Epithelial cell of esophagus (primary cell): ENCODE data around the gene ALK.

Source experiments
- DNase-seq: peaks from one replicate; pipeline ENCODE4 v3.0.0; 2010; ENCODE audit warnings: low read depth
- H3K4me3 ChIP-seq: 2 replicates; pipeline ENCODE4 v1.5.1; 2011; ENCODE audit warnings: mild to moderate bottlenecking, low read length, control low read depth
- TF ChIP-seq, protein P1 (sequence below): IDR thresholded peaks from 2 replicates; pipeline ENCODE4 v1.5.1; 2011; ENCODE audit warnings: low read depth, mild to moderate bottlenecking, low read length, control low read depth, inconsistent platforms; ENCODE audit not compliant: insufficient read depth; ENCODE audit errors: missing control alignments

The ALK gene

DNA sequence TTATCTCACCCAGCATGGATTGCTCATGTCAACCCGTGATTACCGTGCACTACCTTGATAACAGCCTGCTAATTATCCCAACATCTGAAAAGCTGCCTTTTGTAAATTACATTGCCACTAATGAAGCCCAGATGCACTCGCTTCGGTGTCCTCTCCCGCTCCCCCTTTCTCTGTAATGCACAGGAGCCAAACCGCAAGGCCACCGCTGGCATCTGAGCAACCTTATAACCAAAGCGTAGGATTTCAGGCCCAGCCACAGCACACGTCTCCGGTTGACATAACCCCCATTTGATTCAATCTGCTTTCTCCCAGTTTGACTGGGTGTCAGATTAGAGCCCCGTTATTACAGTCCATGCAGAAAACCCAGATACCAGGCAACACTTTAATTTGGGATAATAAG, 341.2 kb downstream of the ALK start:
- H3K4me3 ChIP-seq = no peak overlapping the region
- DNase-seq = no peak
- TF ChIP-seq, protein P1, sequence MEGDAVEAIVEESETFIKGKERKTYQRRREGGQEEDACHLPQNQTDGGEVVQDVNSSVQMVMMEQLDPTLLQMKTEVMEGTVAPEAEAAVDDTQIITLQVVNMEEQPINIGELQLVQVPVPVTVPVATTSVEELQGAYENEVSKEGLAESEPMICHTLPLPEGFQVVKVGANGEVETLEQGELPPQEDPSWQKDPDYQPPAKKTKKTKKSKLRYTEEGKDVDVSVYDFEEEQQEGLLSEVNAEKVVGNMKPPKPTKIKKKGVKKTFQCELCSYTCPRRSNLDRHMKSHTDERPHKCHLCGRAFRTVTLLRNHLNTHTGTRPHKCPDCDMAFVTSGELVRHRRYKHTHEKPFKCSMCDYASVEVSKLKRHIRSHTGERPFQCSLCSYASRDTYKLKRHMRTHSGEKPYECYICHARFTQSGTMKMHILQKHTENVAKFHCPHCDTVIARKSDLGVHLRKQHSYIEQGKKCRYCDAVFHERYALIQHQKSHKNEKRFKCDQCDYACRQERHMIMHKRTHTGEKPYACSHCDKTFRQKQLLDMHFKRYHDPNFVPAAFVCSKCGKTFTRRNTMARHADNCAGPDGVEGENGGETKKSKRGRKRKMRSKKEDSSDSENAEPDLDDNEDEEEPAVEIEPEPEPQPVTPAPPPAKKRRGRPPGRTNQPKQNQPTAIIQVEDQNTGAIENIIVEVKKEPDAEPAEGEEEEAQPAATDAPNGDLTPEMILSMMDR = no peak

DNA sequence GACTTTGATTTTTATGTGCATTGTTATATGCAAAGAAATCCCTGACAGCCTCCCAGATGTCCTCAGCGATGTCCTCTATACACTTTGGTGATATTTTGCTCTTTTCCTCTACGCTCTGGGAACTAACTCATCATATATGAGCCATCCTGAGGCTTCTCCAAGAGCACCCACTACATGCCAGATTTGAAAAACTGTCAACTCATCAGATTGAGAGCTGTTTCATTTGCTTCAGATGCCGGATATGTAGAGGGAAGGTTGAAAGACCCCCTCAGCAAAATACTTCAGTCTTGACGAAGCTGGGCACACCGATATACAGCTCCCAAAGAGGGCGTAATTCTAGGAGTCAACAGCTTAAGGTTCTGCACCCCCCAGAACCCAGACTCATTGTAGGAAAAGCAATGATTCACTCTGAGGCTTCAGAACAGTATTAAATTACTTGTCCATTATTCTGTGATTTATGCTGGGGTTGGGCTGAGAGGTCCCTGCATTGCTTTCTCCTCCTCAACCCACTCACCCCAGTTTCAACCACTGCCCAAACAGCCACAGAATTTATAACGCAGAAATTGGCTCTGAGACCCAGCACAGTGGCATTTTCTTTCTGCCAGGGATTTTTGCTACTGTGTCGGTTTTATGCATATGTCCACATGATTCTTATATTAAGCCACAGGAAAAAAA, 341.8 kb downstream of the ALK start:
- no peak overlapping the region for H3K4me3 ChIP-seq
- TF ChIP-seq, protein P1 = no peak
- DNase-seq = no peak

DNA sequence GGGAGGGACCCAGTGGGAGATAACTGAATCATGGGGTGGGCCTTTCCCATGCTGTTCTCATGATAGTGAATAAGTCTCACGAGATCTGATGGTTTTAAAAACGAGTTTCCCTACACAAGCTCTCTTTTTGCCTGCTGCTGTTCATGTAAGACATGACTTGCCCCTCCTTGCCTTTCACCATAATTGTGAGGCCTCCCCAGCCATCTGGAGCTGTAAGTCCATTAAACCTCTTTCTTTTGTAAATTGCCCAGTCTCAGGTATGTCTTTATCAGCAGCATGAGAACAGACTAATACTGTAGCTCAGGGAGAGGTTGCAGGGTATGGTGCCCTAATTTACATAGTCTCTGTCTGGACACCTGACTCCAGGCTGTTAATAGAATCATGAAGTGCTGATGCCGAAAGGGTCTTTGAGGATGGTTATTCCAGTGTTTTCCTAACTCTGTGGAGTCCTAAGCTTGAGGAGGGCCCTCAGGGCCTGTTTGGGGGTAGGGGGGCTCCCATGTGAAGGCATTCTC, 343.2 kb downstream of the ALK start:
- TF ChIP-seq, protein P1 = no peak
- DNase-seq = no peak
- H3K4me3 ChIP-seq = no peak overlapping the region

DNA sequence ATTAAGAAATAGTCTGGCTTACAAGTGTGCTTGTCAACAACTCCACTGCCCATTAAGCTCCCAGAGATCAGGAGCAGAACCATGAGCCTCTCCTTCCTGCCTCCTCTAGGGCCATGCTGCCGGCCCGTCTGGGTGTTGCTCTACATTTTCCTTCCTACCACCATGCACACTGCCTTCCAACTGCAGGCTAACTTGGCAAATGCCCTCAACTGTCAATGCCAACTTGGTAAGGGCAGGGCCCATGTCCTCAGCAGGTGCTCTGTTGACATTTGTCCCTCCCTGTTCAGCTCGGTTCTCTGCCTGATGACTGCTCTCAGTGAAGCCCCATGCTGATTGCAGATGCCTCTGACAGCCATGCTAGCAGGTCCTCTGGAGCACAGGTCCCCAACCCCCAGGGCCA, 345.2 kb downstream of the ALK start:
- H3K4me3 ChIP-seq = no peak overlapping the region
- DNase-seq = no peak
- TF ChIP-seq, protein P1 = no peak

DNA sequence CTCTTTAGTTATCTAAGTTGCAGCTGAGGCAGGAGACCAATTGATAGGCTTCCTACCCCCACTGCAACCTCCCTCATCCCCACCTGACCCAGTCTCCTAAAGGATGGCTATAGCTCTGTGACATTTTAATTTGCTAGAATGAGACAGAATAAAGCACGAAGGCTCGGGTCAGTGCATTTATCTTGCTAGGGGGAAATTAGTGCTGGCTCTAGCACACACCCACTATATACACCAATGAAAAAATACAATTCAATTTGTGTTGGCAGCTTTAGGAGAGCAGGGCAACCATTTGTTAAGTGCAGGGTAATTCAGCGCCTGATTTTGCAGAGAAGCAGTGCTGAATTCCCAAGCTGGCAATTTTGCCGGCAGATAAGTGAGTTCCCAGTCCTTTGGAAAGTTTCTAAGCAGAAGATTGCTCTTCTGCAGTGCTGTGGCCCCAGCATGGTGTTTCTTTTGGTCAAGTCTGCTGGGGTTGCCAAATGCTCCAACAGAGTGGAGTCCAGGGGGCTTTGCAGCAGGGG, 346.0 kb downstream of the ALK start:
- no peak overlapping the region for H3K4me3 ChIP-seq
- DNase-seq = no peak
- TF ChIP-seq, protein P1 = no peak

DNA sequence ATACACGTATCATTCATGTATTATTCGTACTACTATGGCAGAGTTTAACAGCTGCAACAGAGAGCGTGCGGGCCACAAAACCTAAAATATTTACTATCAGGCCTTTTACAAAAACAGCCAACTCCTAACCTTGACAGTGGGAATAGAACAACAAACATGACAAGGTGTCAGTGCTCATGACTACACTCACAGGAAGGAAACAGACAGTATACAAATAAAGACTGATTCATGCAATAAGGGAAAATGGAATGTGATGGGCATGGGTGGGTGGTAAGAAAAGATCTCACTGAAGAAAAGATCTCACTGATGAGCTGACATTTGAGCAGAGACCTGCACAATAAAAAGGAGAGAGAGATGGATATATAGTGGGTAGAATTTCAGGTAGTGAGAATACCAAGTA, 347.8 kb downstream of the ALK start:
- H3K4me3 ChIP-seq = no peak overlapping the region
- TF ChIP-seq, protein P1 = no peak
- DNase-seq = peak; percentile 23

DNA sequence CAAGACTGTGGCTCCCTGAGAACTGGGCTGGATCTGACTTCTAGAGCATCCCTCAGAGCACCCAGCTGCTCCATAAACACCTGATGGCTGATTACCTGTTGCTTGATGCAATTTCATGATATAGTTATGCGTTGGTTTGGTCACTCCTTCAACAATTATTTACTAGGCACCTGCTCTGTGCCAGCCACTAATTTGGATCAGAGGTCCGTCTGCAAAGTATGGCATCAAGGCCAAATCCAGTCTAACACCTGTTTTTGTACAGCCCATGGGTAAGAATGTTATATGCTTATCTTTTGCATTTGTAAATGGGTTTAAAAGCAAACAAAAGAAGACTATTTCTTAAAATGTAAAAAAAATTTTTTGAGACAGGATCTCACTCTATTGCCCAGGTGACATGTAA, 348.2 kb downstream of the ALK start:
- DNase-seq = no peak
- TF ChIP-seq, protein P1 = no peak
- no peak overlapping the region for H3K4me3 ChIP-seq
